AG04449 (cell line): ENCODE results near the gene PCDHGB4.
A peak's percentile ranks its signal among the peaks of the same experiment; 100 is the strongest.
"Not testable (repeated sequence)": the region's sequence is repeated elsewhere in the genome, so short reads cannot be mapped to it uniquely, and the experiment has no call there.

ENCODE experiments used
- CTCF ChIA-PET: fragments of 350-600 bp; formaldehyde crosslinking; extraction: SDS; loops from one replicate; lab custom pipeline; 2021; ENCODE audit warnings: antibody characterized with exemption; lab: Yijun Ruan, JAX
- POLR2A ChIA-PET: fragments of 400-600, 350-600 bp; formaldehyde crosslinking; extraction: SDS; loops from one replicate; lab custom pipeline; 2020; ENCODE audit warnings: antibody characterized with exemption, inconsistent platforms; lab: Yijun Ruan, JAX
- DNase-seq: peaks from one replicate; pipeline ENCODE4 v3.0.0-alpha.2; 2010; ENCODE audit warnings: low read depth, low spot score
- H3K4me3 ChIP-seq: 2 replicates; pipeline ENCODE4 v1.5.1; 2011; ENCODE audit warnings: low read depth, mild to moderate bottlenecking, control low read depth, low read length
- CTCF ChIP-seq: IDR thresholded peaks from one replicate; pipeline ENCODE4 v1.5.1; 2011; ENCODE audit warnings: mild to moderate bottlenecking, moderate library complexity, low read length, control low read depth, inconsistent platforms; ENCODE audit not compliant: insufficient read depth; ENCODE audit errors: missing control alignments

PCDHGB4 gene

GRCh38 chr5:141417494-141418172, 30.1 kb downstream of the PCDHGB4 start, which contains the start of gene PCDHGB7:
Gene PCDHGB7, plus strand, starts transcription at chr5:141417677. Its CDS starts 183 bp downstream, at chr5:141417860.
- POLR2A ChIA-PET = interaction anchor here (1.0 kb wide), 2 partner anchors 140 to 146 kb away, joined by 4 read pairs; no protein-coding TSS in a partner anchor
- peak within 1 kb of the TSS; percentile 54 for H3K4me3 ChIP-seq
- peak; percentile 71 for TF ChIP-seq CTCF
- CTCF ChIA-PET = interaction anchor here (0.6 to 16.4 kb wide), 28 partner anchors 10 to 186 kb away, joined by 3 to 303 read pairs (median 4); partner anchors contain the start of genes PCDHGA1, PCDHGA12, PCDHGA5 and PCDHGA6
- DNase-seq = not testable (repeated sequence)

GRCh38 chr5:141419074-141419880, 31.8 kb downstream of the PCDHGB4 start:
- no peak for TF ChIP-seq CTCF
- POLR2A ChIA-PET = no interaction called here
- CTCF ChIA-PET = interaction anchor here (0.9 to 16.4 kb wide), 8 partner anchors 11 to 148 kb away, joined by 3 to 303 read pairs (median 120); partner anchors contain the start of genes PCDHGA12 and PCDHGB3
- H3K4me3 ChIP-seq = no peak overlapping the region
- DNase-seq = no peak

GRCh38 chr5:141420855-141421488, 33.5 kb downstream of the PCDHGB4 start, which contains the start of gene PCDHGA11:
Gene PCDHGA11, plus strand, starts transcription at chr5:141421051. Its CDS starts 177 bp downstream, at chr5:141421228.
- DNase-seq = no peak
- ChIA-PET CTCF (interaction anchor here (0.9 to 16.4 kb wide), 36 partner anchors 8 to 171 kb away, joined by 3 to 303 read pairs (median 4); partner anchors contain the start of genes PCDHGA10, PCDHGA12, PCDHGA3 and PCDHGB3), POLR2A (interaction anchor here (0.7 to 1.8 kb wide), 4 partner anchors 93 to 136 kb away, joined by 3 to 10 read pairs (median 4); no protein-coding TSS in a partner anchor)
- peak within 1 kb of the TSS; percentile 57 for H3K4me3 ChIP-seq
- TF ChIP-seq CTCF = peak; percentile 41

- peak overlapping the region; percentile 57 for H3K4me3 ChIP-seq
- ChIA-PET CTCF (interaction anchor here (0.9 to 16.4 kb wide), 30 partner anchors 9 to 150 kb away, joined by 3 to 303 read pairs (median 4); partner anchors contain the start of genes PCDHGA10, PCDHGA12, PCDHGA3 and PCDHGB3), POLR2A (interaction anchor here (0.9 to 1.8 kb wide), 3 partner anchors 102 to 136 kb away, joined by 3 to 10 read pairs (median 4); no protein-coding TSS in a partner anchor)
- TF ChIP-seq CTCF = no peak
- DNase-seq = no peak
Observed at GRCh38 chr5:141421489-141421855, 34.0 kb downstream of the PCDHGB4 start.

GRCh38 chr5:141422742-141423291, 35.3 kb downstream of the PCDHGB4 start:
- POLR2A ChIA-PET = no interaction called here
- no peak for DNase-seq
- CTCF ChIA-PET = interaction anchor here (0.6 to 16.4 kb wide), 8 partner anchors 10 to 140 kb away, joined by 3 to 303 read pairs (median 28); partner anchors contain the start of genes PCDHGA10 and PCDHGC3
- H3K4me3 ChIP-seq = no peak overlapping the region
- no peak for TF ChIP-seq CTCF
